Endothelial cell of umbilical vein (primary cell): ENCODE results near the gene CLIC5. TPM values are rescaled to one million over a fixed set of nuclear protein-coding genes. Genes with fewer than 3 reads are reported as not detected.

Source experiments
- BruUV-seq: library from RNA; stranded (reverse); fragments of 400-500 nt; replicated peaks from 2 replicates; lab custom pipeline; 2021; lab: Mats Ljungman, UMichigan
- CTCF ChIA-PET: fragments of 300-600, 350-600 bp; sonication (Branson Sonifier 250); formaldehyde crosslinking; loops from one replicate; lab custom pipeline; 2021; ENCODE audit warnings: antibody characterized with exemption, inconsistent platforms; lab: Charles Lee
- POLR2A ChIA-PET: fragments of 300-600, 350-600 bp; sonication (Branson Sonifier 250); formaldehyde crosslinking; loops from one replicate; lab custom pipeline; 2021; ENCODE audit warnings: antibody characterized with exemption, inconsistent platforms; lab: Charles Lee
- DNase-seq: peaks from one replicate; pipeline ENCODE4 v3.0.0-alpha.2; 2011; ENCODE audit warnings: low read depth, low spot score
- FAIRE-seq: peaks from 2 replicates; lab custom pipeline; 2011; peaks lifted over from hg19 to GRCh38; lab: Jason Lieb, UNC
- H2AFZ ChIP-seq: 2 replicates; pipeline ENCODE4 v1.6.0; 2012; ENCODE audit warnings: low read depth, low read length, control low read depth, inconsistent platforms
- H3K27ac ChIP-seq: 2 replicates; pipeline ENCODE4 v1.5.1; 2011; ENCODE audit warnings: low read depth, mild to moderate bottlenecking, control low read depth, low read length, moderate library complexity; ENCODE audit not compliant: insufficient read depth
- H3K27me3 ChIP-seq, 2 experiments: 2 replicates each; pipeline versions ENCODE4 v1.6.0 to v1.6.1; 2011; ENCODE audit warnings: low read length in 2 of 2, mixed read lengths in 1 of 2; ENCODE audit not compliant: control insufficient read depth in 2 of 2, insufficient read depth in 2 of 2
- H3K36me3 ChIP-seq, 2 experiments: 2 replicates in 1 of 2; 3 replicates in 1 of 2; pipeline ENCODE4 v1.5.1; 2011; ENCODE audit warnings: low read length in 2 of 2, mild to moderate bottlenecking in 1 of 2, moderate library complexity in 1 of 2; ENCODE audit not compliant: control insufficient read depth in 2 of 2, insufficient read depth in 2 of 2; ENCODE audit errors: extremely low read depth in 1 of 2
- H3K4me1 ChIP-seq: 3 replicates; pipeline ENCODE4 v1.5.1; 2011; ENCODE audit warnings: mild to moderate bottlenecking, low read length; ENCODE audit not compliant: control insufficient read depth, insufficient read depth; ENCODE audit errors: extremely low read depth
- H3K4me2 ChIP-seq: 2 replicates; pipeline ENCODE4 v1.6.1; 2011; ENCODE audit warnings: low read length, control low read depth, mixed read lengths; ENCODE audit not compliant: insufficient read depth
- H3K4me3 ChIP-seq, 3 experiments: fragments of 200-600 bp in 1 of 3; sonication (generic), shearing (Covaris generic) in 1 of 3; replicated peaks in 1 of 3; 2 replicates each; pipeline ENCODE4 v1.5.1; 2011 to 2016; ENCODE audit warnings: control low read depth in 3 of 3, low read length in 3 of 3, mild to moderate bottlenecking in 2 of 3, inconsistent platforms in 1 of 3, low read depth in 1 of 3, moderate library complexity in 1 of 3; ENCODE audit not compliant: insufficient read depth in 1 of 3
- H3K79me2 ChIP-seq: 2 replicates; pipeline ENCODE4 v1.6.0; 2012; ENCODE audit warnings: low read length, inconsistent platforms; ENCODE audit not compliant: control insufficient read depth, insufficient read depth
- H3K9ac ChIP-seq: replicated peaks from 2 replicates; pipeline ENCODE3; 2011; ENCODE audit warnings: low read length, control low read depth; ENCODE audit not compliant: insufficient read depth; ENCODE audit errors: extremely low read depth
- H3K9me1 ChIP-seq: replicated peaks from 3 replicates; pipeline ENCODE4 v1.6.0; 2011; ENCODE audit warnings: mild to moderate bottlenecking, low read length; ENCODE audit not compliant: control insufficient read depth, insufficient read depth; ENCODE audit errors: extremely low read depth
- H3K9me3 ChIP-seq: replicated peaks from 2 replicates; pipeline ENCODE4 v1.5.1; 2012; ENCODE audit warnings: low read length, inconsistent platforms; ENCODE audit not compliant: control insufficient read depth, insufficient read depth
- H4K20me1 ChIP-seq: replicated peaks from 2 replicates; pipeline ENCODE3; 2011; ENCODE audit warnings: mild to moderate bottlenecking, low read length; ENCODE audit not compliant: control insufficient read depth, insufficient read depth; ENCODE audit errors: extremely low read depth
- FOS ChIP-seq: IDR thresholded peaks from 2 replicates; pipeline ENCODE4 v1.6.1; 2011; ENCODE audit warnings: mild to moderate bottlenecking, low read length, moderate library complexity, borderline replicate concordance; ENCODE audit not compliant: insufficient read depth
- GATA2 ChIP-seq: IDR thresholded peaks from 2 replicates; pipeline ENCODE4 v1.7.0; 2011; ENCODE audit warnings: low read depth, mild to moderate bottlenecking, moderate library complexity, mixed read lengths, low read length; ENCODE audit not compliant: insufficient read length, insufficient read depth
- JUN ChIP-seq: IDR thresholded peaks from 2 replicates; pipeline ENCODE4 v1.6.1; 2011; ENCODE audit warnings: borderline replicate concordance, low read depth; ENCODE audit not compliant: insufficient read length, insufficient read depth
- POLR2A ChIP-seq: IDR thresholded peaks from 2 replicates; pipeline ENCODE4 v1.6.1; 2012; ENCODE audit warnings: low read depth, mild to moderate bottlenecking, control low read depth, low read length
- dilution Hi-C: fragments of 300-500 bp; cut with MboI; formaldehyde crosslinking; loops from one replicate; pipeline ENCODE4 v1.15.0; 2019; ENCODE audit warnings: low sequenced_read_pairs; ENCODE audit not compliant: extremely low pct_ligation_motif_present
- intact Hi-C: fragments of 100-400 bp; cut with micrococcal nuclease; formaldehyde crosslinking; loops from one replicate; pipeline ENCODE4 v1.10.0; 2022
- polyA plus RNA-seq, 4 experiments: library from polyadenylated mRNA; depleted of rRNA in 3 of 4; stranded (reverse) in 3 of 4; unstranded in 1 of 4; fragments of >200 nt; gene quantifications; 2 replicates each; pipeline versions ENCODE4 v1.2.1 to v1.2.3, GENCODE V29; 2011 to 2012; ENCODE audit warnings: missing spikeins in 1 of 4
- total RNA-seq: library from RNA; stranded (reverse); gene quantifications from 2 replicates; pipeline ENCODE4 v1.2.3, GENCODE V29; 2021

The CLIC5 gene
- total and polyA plus RNA-seq, 2 donors (not counting 3 experiments of a cell fraction or from before 2014, with no cell fraction given), result 0.07 TPM; not detected in 1

DNA sequence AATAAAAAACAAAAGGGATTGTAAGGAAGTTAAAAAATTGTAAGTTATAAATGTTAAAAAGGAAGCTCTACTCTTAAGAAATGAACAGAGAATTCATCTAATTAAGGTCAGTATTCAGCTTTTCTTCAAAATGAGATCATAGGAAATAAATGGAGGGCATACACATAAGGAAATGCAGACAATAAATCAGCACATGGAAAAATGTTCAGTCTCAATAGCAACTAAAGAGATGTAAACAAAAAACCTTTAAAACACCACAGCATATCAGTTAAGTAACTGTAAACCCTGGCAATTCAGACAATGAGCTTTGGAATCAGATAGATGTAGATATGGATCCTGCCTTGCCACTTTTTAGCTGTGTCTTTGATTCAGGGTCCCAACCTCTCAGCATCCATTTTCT lies 24.0 kb upstream of the CLIC5 start:
- Histone ChIP-seq H4K20me1 (no peaks in the 10 kb centered on the region), H3K4me1 (peaks cover 27% of the 10 kb centered on the region), H3K4me3 (no peak overlapping the region), H3K9me3 (no peaks in the 10 kb centered on the region), H3K27ac (no peak overlapping the region), H3K27me3 (no peaks in the 10 kb centered on the region), H3K79me2 (no peaks in the 10 kb centered on the region), H3K9ac (no peak overlapping the region), H3K9me1 (no peaks in the 10 kb centered on the region), H3K36me3 (no peaks in the 10 kb centered on the region), H2AFZ (no peak overlapping the region), H3K4me2 (no peak overlapping the region)
- intact Hi-C loops (loop anchor here (5.0 to 10.0 kb wide), 4 partner anchors 145 to 1225 kb away; partner anchors contain the start of genes CYP39A1 and SLC25A27), dilution Hi-C loops (no loop called here)
- FAIRE-seq (no peak), DNase-seq (peak; percentile 51)
- ChIA-PET POLR2A (no interaction called here), CTCF (interaction anchor here (2.5 kb wide), 1 partner anchor 370 kb away, joined by 19 read pairs; no protein-coding TSS in a partner anchor)
- BruUV-seq, result no TSS peak
- peak; percentile 60 for TF ChIP-seq JUN
- TF ChIP-seq GATA2, result no peak
- no peak for TF ChIP-seq POLR2A

DNA sequence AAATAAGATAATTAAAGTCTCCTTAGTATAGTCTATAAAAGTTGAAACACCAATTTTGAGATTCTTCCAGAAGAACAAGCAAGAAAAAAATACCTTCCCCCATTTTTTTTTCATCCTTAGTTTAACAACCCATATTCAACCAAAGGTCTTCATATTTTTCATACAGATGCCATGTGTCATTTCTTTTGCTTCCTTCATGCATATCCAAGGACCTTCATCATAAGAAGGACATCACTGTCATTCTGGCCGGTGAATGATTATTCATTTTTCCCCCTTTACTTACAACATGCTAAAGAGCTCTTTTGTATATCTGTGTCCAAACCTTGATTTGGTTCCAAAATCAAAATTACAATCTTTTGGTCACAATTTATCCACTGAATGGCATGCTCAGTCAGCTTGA lies 21.3 kb upstream of the CLIC5 start:
- no peak overlapping the region for H3K27ac ChIP-seq
- FAIRE-seq (no peak), DNase-seq (no peak)
- H3K79me2 ChIP-seq, result no peaks in the 10 kb centered on the region
- dilution Hi-C loops, result no loop called here
- ChIA-PET POLR2A (no interaction called here), CTCF (no interaction called here)
- no peaks in the 10 kb centered on the region for H3K27me3 ChIP-seq
- H3K4me1 ChIP-seq, result peaks cover 13% of the 10 kb centered on the region
- no TSS peak for BruUV-seq
- H3K9me1 ChIP-seq, result no peaks in the 10 kb centered on the region
- H4K20me1 ChIP-seq, result no peaks in the 10 kb centered on the region
- no peak overlapping the region for H3K4me2 ChIP-seq
- H3K9me3 ChIP-seq, result no peaks in the 10 kb centered on the region
- TF ChIP-seq FOS (no peak), JUN (no peak)
- no peak overlapping the region for H3K4me3 ChIP-seq
- no peak overlapping the region for H2AFZ ChIP-seq
- intact Hi-C loops, result no loop called here
- H3K36me3 ChIP-seq, result no peaks in the 10 kb centered on the region
- H3K9ac ChIP-seq, result no peak overlapping the region
